ENCODE results near the gene CCDC59.

DNA sequence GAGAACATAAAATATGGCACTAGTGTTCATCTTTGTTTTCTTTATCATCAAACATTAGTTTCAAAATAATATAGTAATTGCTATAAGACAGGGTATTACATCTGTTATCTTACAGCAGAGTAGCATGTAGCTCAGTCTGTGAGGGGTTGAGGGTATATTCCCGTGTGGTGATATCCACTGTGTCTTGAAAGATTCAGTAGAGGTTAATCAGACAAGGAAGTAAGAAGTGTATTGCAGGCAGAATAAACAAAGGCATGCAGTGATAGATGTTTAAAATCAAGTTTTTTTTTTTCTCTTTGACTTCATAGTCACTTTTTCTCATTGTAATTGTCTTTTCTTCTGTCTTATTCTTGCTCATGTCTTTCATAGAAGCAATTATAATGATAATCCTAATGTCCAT, 48.5 kb upstream of the CCDC59 start:
- TF ChIP-seq, protein P1, sequence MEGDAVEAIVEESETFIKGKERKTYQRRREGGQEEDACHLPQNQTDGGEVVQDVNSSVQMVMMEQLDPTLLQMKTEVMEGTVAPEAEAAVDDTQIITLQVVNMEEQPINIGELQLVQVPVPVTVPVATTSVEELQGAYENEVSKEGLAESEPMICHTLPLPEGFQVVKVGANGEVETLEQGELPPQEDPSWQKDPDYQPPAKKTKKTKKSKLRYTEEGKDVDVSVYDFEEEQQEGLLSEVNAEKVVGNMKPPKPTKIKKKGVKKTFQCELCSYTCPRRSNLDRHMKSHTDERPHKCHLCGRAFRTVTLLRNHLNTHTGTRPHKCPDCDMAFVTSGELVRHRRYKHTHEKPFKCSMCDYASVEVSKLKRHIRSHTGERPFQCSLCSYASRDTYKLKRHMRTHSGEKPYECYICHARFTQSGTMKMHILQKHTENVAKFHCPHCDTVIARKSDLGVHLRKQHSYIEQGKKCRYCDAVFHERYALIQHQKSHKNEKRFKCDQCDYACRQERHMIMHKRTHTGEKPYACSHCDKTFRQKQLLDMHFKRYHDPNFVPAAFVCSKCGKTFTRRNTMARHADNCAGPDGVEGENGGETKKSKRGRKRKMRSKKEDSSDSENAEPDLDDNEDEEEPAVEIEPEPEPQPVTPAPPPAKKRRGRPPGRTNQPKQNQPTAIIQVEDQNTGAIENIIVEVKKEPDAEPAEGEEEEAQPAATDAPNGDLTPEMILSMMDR (IDR thresholded peaks at IDR 0.05 in 2 of 3, conservative IDR thresholded peaks at IDR 0.05 in 1 of 3; ENCODE audit: control insufficient read depth in 2 of 3, extremely low read depth in 1 of 3, insufficient read depth in 1 of 3, low read depth in 3 of 3, low read length in 3 of 3), result no peak
- no peak for TF ChIP-seq ETV6 (conservative IDR thresholded peaks at IDR 0.05 in 1 of 2, IDR thresholded peaks at IDR 0.05 in 1 of 2; ENCODE audit: borderline replicate concordance in 1 of 2, low read depth in 1 of 2)
- no peak for TF ChIP-seq POLR2A (IDR thresholded peaks at IDR 0.05; ENCODE audit: low read depth, low read length)
- TF ChIP-seq GABPA (IDR thresholded peaks at IDR 0.05; ENCODE audit: low read depth), result no peak
- TF ChIP-seq, protein P2, sequence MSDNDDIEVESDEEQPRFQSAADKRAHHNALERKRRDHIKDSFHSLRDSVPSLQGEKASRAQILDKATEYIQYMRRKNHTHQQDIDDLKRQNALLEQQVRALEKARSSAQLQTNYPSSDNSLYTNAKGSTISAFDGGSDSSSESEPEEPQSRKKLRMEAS (IDR thresholded peaks at IDR 0.05; ENCODE audit: low read depth, low read length), result no peak

Data from GM12878 (cell line).